ENCODE data around the gene ITGB7.

Gene ITGB7, protein sequence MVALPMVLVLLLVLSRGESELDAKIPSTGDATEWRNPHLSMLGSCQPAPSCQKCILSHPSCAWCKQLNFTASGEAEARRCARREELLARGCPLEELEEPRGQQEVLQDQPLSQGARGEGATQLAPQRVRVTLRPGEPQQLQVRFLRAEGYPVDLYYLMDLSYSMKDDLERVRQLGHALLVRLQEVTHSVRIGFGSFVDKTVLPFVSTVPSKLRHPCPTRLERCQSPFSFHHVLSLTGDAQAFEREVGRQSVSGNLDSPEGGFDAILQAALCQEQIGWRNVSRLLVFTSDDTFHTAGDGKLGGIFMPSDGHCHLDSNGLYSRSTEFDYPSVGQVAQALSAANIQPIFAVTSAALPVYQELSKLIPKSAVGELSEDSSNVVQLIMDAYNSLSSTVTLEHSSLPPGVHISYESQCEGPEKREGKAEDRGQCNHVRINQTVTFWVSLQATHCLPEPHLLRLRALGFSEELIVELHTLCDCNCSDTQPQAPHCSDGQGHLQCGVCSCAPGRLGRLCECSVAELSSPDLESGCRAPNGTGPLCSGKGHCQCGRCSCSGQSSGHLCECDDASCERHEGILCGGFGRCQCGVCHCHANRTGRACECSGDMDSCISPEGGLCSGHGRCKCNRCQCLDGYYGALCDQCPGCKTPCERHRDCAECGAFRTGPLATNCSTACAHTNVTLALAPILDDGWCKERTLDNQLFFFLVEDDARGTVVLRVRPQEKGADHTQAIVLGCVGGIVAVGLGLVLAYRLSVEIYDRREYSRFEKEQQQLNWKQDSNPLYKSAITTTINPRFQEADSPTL

DNA sequence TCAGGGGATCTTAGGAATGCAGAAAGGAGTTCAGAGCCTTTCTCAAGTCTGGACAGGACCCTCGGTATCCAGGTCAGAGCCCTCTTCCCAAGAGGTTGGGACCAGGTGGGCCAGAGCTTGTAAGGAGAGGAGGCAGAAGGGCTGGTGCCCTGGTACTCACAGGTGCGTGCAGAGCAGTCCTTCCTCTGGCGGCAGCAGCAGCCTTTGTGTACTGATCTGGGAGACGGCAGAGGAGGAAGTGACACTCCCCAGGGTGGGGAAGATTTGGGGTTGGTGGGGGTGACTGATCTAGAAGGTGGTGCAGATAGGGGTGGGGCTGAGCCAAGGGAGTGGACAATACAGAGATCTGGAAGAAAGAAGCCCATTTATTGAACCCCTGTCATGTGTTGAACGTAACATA, at the start of gene ITGB7:
ITGB7 (minus strand) TSS at position 210 of the 400 bp plus-strand sequence. CDS start 6,808 bp downstream, outside the sequence.
- H3K4me3 ChIP-seq (replicated peaks; ENCODE audit: low read depth, low read length) = no peak within 1 kb of the TSS
- no peak for DNase-seq (ENCODE audit: extremely low read depth, low read depth)
- TF ChIP-seq, protein P1, sequence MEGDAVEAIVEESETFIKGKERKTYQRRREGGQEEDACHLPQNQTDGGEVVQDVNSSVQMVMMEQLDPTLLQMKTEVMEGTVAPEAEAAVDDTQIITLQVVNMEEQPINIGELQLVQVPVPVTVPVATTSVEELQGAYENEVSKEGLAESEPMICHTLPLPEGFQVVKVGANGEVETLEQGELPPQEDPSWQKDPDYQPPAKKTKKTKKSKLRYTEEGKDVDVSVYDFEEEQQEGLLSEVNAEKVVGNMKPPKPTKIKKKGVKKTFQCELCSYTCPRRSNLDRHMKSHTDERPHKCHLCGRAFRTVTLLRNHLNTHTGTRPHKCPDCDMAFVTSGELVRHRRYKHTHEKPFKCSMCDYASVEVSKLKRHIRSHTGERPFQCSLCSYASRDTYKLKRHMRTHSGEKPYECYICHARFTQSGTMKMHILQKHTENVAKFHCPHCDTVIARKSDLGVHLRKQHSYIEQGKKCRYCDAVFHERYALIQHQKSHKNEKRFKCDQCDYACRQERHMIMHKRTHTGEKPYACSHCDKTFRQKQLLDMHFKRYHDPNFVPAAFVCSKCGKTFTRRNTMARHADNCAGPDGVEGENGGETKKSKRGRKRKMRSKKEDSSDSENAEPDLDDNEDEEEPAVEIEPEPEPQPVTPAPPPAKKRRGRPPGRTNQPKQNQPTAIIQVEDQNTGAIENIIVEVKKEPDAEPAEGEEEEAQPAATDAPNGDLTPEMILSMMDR (IDR thresholded peaks at IDR 0.05; ENCODE audit: low read depth, low read length, missing control alignments) = no peak

DNA sequence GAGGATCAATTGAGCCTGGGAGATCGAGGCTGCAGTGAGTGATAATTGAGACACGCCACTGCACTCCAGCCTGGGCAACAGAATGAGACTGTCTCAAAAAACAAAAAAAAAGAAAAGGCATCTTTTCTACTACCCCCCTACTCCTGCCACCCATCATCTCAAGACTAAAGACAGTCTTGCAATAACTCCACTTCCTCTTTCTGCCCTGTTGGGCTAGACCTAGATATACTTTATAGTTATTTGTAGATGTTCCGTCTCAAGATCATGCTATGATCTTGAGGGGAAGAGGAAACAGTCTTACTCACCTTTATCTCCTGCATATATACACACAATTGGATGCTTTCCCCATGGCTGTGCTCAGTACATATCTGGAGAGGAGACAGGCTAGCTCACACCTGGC, 48.9 kb upstream of the ITGB7 start:
- no peak for DNase-seq (ENCODE audit: extremely low read depth, low read depth)
- TF ChIP-seq, protein P1 (IDR thresholded peaks at IDR 0.05; ENCODE audit: low read depth, low read length, missing control alignments) = no peak
- H3K4me3 ChIP-seq (replicated peaks; ENCODE audit: low read depth, low read length) = no peak overlapping the region

DNA sequence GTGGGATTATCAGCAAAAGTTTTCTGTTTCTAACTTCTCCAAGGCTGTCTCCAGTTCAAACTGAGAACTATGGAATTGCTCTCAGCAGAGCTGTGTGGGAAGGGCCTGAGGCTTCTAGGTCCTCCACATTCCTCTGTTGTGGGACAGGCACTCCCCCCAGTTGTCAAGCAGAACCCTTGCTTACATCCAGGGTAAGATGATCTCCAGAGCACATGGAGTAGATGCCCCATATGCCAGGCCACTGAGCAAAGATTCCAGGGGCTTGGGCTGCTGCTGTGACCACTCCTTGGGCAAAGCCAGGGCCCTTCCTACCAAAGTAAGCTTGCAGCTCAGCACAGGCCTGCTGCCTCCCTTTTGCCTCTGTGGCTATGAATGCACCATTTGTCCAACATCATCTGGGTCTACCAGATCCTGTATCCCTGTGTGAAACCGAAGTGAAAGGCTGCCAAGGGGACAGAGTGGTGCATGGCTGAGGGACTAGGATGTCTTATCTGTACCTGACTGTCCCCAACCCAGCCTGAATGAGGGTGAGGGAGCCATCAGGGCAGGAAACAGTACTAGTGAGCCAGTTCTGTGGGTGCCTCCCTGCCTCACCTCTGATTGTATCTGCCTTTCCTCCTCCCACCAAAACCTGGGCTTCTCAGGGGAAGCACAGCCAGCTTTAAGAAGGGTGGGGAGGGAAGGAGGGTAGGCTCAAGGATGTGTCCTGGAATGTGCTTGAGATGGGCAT, 47.9 kb upstream of the ITGB7 start:
- DNase-seq (ENCODE audit: extremely low read depth, low read depth) = no peak
- no peak overlapping the region for H3K4me3 ChIP-seq (replicated peaks; ENCODE audit: low read depth, low read length)
- TF ChIP-seq, protein P1 (IDR thresholded peaks at IDR 0.05; ENCODE audit: low read depth, low read length, missing control alignments) = no peak

DNA sequence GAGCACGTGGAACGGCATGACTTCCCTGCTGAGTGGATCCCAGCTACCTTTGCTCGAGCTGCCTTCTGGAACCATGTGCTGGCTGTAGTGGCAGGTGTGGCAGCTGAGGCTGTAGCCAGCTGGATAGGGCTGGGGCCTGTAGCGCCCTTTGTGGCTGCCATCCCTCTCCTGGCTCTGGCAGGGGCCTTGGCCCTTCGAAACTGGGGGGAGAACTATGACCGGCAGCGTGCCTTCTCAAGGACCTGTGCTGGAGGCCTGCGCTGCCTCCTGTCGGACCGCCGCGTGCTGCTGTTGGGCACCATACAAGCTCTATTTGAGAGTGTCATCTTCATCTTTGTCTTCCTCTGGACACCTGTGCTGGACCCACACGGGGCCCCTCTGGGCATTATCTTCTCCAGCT, 46.2 kb upstream of the ITGB7 start:
- no peak for DNase-seq (ENCODE audit: extremely low read depth, low read depth)
- TF ChIP-seq, protein P1 (IDR thresholded peaks at IDR 0.05; ENCODE audit: low read depth, low read length, missing control alignments) = no peak
- peak overlapping the region; percentile 84 for H3K4me3 ChIP-seq (replicated peaks; ENCODE audit: low read depth, low read length)

DNA sequence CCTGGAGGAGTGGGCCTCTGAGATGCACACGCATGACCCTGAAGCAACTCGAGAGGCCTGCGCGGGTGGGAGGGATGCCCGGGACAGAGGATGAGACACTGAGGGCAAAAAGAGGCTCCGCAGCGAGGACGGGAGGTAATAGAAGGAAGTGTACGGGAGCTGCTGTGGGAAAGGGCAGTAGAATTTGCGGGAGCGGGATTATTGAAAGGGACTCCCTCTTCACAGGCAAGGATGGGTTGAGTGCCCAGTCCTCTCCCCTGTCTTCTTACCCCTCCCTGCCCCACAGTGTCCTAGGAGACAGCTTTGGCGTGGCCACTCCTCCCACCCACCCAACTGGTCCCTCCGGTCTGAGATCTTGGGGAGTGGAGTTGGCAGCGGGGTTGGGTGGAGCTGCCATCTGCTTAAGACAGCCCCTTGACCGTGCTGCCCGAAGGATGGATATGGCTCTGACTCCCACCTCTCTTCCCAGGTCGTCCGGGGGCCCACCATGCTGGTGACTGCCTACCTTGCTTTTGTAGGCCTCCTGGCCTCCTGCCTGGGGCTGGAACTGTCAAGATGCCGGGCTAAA, 45.4 kb upstream of the ITGB7 start:
- no peak for DNase-seq (ENCODE audit: extremely low read depth, low read depth)
- H3K4me3 ChIP-seq (replicated peaks; ENCODE audit: low read depth, low read length) = peak overlapping the region; percentile 84
- TF ChIP-seq, protein P1 (IDR thresholded peaks at IDR 0.05; ENCODE audit: low read depth, low read length, missing control alignments) = no peak

Measured in HFF-Myc (cell line).